Progenitor cell of endocrine pancreas (in vitro differentiated cells): ENCODE data around the gene AZU1. TPM values are rescaled to one million over a fixed set of nuclear protein-coding genes. Genes with fewer than 3 reads are reported as not detected.

Experiments
- DNase-seq: peaks from one replicate; pipeline ENCODE4 v3.0.0; 2021; ENCODE audit warnings: low spot score; ENCODE audit not compliant: unreplicated experiment
- H3K27ac Mint-ChIP-seq: 2 replicates; pipeline ENCODE4 v1.8.0; 2021; ENCODE audit warnings: mild to moderate bottlenecking, moderate library complexity, mixed read lengths
- H3K27me3 Mint-ChIP-seq: 2 replicates; pipeline ENCODE4 v1.8.0; 2021; ENCODE audit warnings: mixed read lengths
- H3K36me3 Mint-ChIP-seq: 2 replicates; pipeline ENCODE4 v1.8.0; 2022; ENCODE audit warnings: mixed read lengths; ENCODE audit not compliant: insufficient read depth
- H3K4me1 Mint-ChIP-seq: 2 replicates; pipeline ENCODE4 v1.8.0; 2021; ENCODE audit warnings: low read depth, mixed read lengths
- H3K4me3 Mint-ChIP-seq: 2 replicates; pipeline ENCODE4 v1.8.0; 2021; ENCODE audit warnings: low read depth, mild to moderate bottlenecking, moderate library complexity, mixed read lengths
- H3K9me3 Mint-ChIP-seq: 2 replicates; pipeline ENCODE4 v1.8.0; 2021; ENCODE audit warnings: low read depth, mixed read lengths
- total RNA-seq: library from RNA; stranded (reverse); gene quantifications from 2 replicates; pipeline ENCODE4 v1.2.1, GENCODE V29; 2021
- TF ChIP-seq, protein P1 (sequence below): fragments of 200-600 bp; sonication (generic); IDR thresholded peaks from one replicate; pipeline ENCODE4 v1.5.0; 2021; ENCODE audit warnings: antibody characterized with exemption, mild to moderate bottlenecking; ENCODE audit not compliant: unreplicated experiment

Gene AZU1
- total RNA-seq, 1 donor from 2014 or later: 5.1 TPM

DNA sequence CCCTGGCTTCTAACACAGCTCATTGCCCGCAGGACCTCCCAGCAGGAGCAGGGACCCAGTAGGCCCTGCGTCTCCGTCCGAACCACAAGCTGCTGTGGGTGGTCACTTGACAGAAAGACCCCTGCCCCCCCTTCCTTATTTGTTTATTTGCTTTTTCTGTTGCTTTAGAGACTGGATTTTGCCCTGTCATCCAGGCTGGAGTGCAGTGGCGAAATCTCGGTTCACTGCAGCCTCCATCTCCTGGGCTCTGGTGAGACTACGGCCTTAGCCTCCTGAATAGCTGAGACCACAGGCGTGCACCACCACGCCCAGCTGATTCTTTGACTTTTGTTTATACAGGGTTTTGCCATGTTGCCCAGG is 38.0 kb upstream of the AZU1 start:
- Mint-ChIP-seq H3K9me3 (no peaks in the 10 kb centered on the region), H3K27me3 (no peaks in the 10 kb centered on the region), H3K4me3 (no peak overlapping the region), H3K4me1 (peaks cover 10% of the 10 kb centered on the region), H3K36me3 (peaks cover 2% of the 10 kb centered on the region), H3K27ac (peak overlapping the region; percentile 86)
- no peak for DNase-seq
- TF ChIP-seq, protein P1, sequence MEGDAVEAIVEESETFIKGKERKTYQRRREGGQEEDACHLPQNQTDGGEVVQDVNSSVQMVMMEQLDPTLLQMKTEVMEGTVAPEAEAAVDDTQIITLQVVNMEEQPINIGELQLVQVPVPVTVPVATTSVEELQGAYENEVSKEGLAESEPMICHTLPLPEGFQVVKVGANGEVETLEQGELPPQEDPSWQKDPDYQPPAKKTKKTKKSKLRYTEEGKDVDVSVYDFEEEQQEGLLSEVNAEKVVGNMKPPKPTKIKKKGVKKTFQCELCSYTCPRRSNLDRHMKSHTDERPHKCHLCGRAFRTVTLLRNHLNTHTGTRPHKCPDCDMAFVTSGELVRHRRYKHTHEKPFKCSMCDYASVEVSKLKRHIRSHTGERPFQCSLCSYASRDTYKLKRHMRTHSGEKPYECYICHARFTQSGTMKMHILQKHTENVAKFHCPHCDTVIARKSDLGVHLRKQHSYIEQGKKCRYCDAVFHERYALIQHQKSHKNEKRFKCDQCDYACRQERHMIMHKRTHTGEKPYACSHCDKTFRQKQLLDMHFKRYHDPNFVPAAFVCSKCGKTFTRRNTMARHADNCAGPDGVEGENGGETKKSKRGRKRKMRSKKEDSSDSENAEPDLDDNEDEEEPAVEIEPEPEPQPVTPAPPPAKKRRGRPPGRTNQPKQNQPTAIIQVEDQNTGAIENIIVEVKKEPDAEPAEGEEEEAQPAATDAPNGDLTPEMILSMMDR: no peak

DNA sequence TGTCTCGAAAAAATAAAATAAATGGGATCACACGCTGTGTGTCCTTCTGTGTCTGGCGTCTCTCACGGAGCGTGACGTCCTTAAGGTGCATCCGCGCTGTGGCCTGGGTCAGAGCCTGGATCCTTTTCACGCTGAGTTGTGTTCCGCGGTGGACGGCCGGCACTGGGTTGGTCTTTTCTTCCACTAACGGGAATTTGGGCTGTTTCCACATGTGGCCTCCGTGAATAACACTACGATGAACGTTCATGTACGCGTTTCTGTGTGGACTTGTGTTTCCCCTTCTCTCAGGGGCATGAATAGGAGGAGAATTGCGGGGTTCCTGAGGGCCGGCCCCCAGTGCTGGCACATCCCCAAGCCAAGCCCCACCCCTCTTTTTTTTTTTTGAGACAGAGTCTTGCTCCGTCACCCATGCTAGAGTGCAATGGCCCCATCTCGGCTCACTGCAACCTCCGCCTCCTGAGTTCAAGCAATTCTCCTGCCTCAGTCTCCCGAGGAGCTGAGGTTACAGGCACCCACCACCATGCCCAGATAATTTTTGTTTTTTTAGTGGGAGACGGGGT is 36.5 kb upstream of the AZU1 start:
- H3K4me1 Mint-ChIP-seq: peaks cover 10% of the 10 kb centered on the region
- no peak overlapping the region for H3K4me3 Mint-ChIP-seq
- H3K27me3 Mint-ChIP-seq: no peaks in the 10 kb centered on the region
- peak overlapping the region; percentile 20 for H3K27ac Mint-ChIP-seq
- TF ChIP-seq, protein P1: no peak
- no peak for DNase-seq
- H3K36me3 Mint-ChIP-seq: peaks cover 2% of the 10 kb centered on the region
- no peaks in the 10 kb centered on the region for H3K9me3 Mint-ChIP-seq

DNA sequence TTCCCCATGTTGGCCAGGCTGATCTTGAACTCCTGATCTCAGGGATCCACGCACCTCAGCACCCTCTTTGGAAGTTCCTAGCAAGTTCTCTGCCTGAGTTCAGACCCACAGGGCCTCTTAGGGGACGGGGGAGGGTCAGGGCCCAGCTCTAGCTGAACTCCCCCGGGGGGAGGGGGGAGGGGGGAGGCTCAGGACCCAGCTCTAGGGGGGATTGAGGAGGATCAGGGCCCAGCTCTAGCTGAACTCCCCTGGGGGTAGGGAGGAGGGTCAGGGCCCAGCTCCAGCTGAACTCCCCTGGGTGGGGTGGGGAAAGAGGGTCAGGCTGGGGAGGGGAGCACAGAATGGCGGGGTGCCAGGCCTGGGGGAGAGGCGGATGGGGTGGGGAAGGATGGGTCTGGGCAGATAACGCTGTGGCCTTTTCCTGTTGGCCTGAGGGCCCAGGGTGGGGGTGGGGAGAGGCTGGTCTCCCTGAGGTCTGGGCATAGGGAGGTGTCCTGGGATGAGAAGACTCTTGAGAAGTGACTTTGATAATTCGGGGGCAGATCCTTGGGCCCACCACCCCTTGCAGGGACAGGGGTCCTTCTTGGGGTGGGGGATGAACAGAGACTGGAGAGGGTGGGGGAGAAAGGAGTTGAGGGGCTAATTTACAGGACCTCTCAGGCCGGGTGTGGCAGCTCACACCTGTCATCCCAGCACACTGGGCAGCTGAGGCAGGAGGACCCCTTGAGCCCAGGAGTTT is 35.9 kb upstream of the AZU1 start:
- TF ChIP-seq, protein P1: no peak
- Mint-ChIP-seq H3K36me3 (peaks cover 2% of the 10 kb centered on the region), H3K27me3 (no peaks in the 10 kb centered on the region), H3K27ac (no peak overlapping the region), H3K9me3 (no peaks in the 10 kb centered on the region), H3K4me1 (peaks cover 12% of the 10 kb centered on the region), H3K4me3 (no peak overlapping the region)
- no peak for DNase-seq

- H3K27ac Mint-ChIP-seq: no peak overlapping the region
- no peak overlapping the region for H3K4me3 Mint-ChIP-seq
- peaks cover 2% of the 10 kb centered on the region for H3K36me3 Mint-ChIP-seq
Measured at GRCh38 chr19:792306-792885, 35.2 kb upstream of the AZU1 start.

DNA sequence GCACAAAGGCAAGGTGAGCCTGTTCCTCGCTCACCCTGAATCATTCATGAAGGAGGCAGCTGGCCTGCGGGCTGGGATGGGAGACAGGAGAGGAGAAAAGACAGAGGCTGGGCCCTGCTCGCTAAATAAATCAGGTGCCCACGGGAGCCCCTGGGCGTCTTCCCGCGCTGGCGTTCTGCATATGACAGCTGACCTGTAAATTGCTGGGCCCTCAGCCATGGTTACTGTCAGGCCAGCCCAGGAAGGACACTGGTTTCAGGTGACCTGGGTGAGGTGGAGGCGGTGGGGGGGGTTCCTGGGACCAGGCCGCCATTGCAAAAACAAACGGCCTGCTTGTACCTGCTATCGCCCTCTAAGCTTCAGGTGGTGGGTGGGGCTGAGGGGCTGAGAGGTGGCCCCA is 33.8 kb upstream of the AZU1 start:
- no peak for DNase-seq
- no peak overlapping the region for H3K27ac Mint-ChIP-seq

More at GRCh38 chr19:792306-792885, 35.2 kb upstream of the AZU1 start:
- Mint-ChIP-seq H3K4me1 (peaks cover 12% of the 10 kb centered on the region), H3K27me3 (no peaks in the 10 kb centered on the region), H3K9me3 (no peaks in the 10 kb centered on the region)
- TF ChIP-seq, protein P1: no peak
- DNase-seq: no peak

More for the DNA sequence above, 33.8 kb upstream of the AZU1 start:
- Mint-ChIP-seq H3K4me3 (no peak overlapping the region), H3K9me3 (no peaks in the 10 kb centered on the region), H3K4me1 (peaks cover 12% of the 10 kb centered on the region), H3K27me3 (no peaks in the 10 kb centered on the region), H3K36me3 (peaks cover 2% of the 10 kb centered on the region)
- TF ChIP-seq, protein P1: no peak
